Measurements from ENCODE around the gene FADS6.

- TF ChIP-seq CTCF (IDR thresholded peaks at IDR 0.05; ENCODE audit: low read depth, low read length) (no peak), EZH2phosphoT487 (IDR thresholded peaks at IDR 0.05; ENCODE audit: low read depth) (no peak)
Observed at GRCh38 chr17:74839990-74840852, 53.2 kb downstream of the FADS6 start.
